Limb (tissue), 2 donors: Measurements from ENCODE around the gene BBX.

Experiments used
- DNase-seq, 2 donors: peaks; one replicate each; pipeline ENCODE4 v3.0.0-alpha.2; 2016; ENCODE audit errors: extremely low spot score in 2 of 2

Gene BBX

DNA sequence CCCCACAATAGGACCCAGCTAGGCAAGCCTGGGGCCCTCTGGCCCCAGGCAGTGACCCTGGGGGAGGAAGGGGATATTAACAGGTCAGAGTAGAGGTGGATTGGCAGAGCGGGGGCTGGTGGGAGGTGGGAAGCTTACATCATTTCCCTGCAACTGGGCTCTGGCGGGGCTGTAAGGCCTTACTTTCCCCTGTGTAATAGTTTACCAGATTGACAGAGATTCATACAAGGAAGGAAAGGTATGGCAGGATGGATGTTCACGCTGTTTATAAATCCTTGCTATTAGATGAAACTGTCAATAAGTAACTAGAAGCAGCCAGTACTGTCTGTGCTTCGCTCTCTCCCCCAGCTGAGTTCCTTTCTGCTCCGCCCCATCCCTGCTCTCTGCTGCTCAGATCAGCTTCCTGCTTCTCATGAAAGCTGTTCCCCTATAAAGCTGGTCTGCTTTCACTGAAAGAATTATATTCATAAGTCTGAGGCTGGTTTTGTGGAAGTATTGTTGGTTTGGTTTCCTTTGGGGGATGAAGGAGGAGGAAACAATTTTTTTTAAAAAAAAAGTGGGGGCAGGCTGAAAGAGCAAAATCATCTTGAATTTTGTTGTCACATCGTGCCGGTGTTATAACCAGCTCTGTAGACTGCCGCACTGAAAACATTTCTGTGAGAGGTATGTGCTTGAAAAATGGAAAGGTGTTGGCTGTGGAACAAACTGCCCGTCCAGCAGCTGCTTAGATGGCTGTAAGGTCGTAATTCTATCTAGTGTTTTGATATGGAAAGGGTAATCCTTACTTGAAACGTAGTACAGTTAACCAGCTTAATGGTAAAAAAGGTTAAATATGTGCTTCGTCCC, 76.4 kb downstream of the BBX start:
- peak; percentile 44 to 65 for DNase-seq

DNA sequence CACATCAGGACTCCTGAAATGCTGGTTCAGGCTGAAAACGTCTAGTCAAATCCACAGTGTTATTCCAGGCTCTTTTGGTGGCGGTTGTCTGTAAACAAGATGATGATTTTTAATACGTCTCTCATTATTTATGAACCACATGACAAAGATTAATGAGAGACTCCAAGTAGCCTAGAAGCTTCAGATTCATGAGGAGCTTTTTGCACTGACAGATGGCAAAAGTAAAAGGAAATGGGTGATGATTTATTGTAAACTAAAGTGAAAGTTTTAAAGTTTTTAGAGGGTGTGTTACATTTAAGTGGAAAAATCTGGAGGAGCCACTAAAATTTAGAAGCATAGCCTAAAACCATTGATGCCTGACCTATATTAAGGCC, 77.0 kb downstream of the BBX start:
- DNase-seq, result peak in 1 of 2 donors; percentile 16

DNA sequence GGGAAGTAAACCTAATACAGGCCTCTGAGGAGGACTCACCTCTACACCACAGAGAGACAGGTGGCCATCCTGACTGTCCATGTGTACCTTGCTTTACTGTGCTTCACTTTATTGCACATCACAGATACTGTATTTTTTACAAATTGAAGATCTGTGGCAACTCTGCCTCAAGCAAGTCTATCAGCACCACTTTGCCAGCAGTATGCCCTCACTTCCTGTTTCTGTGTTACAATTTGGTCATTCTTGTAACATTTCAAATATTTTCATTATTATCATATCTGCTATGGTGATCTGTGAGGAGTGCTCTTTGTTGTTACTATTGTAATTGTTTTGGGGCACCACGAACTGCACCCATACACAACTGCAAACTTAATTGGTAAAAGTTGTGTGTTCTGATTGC, 78.0 kb downstream of the BBX start:
- no peak for DNase-seq

DNA sequence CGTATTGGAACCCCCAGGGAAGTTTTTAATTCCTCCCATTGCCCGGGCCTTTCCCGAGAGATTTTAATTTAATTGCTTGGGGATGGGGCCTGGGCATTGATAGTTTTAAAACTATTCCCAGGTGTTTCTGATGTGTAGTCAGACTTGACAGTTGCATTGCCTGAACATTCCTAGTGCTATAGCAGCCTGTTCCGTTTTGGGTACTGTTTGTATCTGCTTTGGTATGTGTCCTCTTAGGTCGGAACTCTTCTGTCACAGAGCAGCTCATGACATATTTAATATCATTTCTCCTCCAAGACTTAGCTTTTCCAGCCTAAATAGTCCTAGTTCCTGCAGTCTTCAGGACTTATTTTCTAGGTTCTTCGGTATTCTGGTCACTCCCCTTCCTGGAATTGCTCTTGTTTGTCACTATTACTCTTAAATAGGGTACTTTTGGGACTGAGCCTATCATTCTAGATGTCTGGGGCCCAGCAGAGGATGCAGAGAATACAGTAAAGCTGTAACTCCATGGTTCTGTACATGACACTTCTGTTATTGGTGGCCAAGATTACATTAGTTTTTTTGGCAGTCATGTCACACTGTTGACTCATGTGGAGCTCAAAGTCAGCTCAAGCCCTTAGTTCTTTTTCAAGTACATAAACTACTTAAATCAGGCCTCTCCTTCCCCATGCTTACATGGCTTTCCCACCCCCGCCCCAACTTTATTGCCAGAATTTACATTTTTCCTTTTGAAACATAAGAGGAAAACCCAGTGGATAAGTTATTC, 81.5 kb downstream of the BBX start:
- DNase-seq, result peak in 1 of 2 donors; percentile 6

DNA sequence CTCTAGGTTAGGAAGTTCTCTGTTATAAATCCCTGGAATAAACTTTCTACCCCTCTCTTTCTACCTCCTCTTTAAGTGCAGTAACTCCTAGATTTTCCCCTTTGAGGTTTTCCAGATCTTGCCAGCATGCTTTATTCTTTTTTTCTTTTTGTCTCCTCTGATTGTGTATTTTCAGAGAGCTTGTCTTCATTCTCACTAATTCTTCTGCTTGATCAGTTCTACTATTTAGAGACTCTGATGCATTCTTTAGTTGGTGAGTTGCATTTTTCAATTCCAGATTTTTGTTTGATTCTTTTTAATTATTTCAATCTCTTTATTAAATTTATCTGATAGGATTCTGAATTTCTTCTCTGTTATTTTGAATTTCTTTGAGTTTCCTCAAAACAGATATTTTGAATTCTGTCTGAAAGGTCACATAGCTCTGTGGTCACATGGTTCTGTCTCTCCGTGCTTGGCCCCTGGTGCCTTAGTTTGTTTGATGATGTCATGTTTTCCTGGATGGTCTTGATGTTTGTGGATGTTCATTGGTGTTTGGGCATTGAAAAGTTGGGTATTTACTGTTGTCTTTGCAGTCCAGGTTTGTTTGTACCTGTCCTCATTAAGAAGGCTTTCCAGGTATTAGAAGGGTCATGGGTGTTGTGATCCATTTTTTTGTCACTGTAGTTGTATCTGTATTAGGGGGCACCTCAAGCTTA, 89.2 kb downstream of the BBX start:
- DNase-seq, result no peak

DNA sequence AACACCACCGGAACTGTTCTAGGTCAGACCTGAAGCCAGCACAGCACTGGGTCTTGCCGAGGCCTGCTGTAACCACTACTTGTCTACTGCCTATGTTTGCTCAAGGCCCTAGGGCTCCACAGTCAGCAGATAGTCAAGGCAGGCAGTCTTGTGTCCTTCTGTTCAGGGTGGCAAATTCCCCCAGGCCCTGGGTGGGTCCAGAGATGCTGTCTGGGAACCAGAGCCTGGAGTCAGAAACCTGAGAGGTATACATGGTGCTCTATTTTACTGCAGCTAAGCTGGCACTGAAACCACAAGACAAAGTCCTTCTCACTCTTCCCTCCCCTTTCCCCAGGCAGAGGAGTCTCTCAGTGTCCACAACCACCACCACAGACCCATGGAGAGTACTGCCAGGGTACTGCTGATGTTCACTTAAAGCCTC, 89.9 kb downstream of the BBX start:
- DNase-seq, result no peak

DNA sequence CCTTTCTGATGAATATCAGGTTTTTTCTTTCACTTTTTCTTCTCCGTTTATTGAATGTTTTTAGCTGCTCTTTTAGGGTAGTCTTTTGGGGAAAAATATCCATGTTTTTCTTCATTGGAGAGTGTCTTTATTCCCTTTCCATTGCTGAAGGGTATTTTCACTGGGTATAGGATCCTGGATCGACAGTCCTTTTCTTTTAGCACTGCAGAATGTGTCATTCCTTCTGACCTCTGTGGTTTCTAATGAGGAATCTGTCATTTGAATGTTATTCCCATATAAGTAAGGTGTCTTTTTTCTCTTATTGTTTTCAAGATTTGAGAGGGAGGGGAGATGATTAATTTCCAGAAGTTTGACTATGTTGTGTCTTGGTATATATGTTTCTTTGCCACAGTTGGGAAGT, 96.8 kb downstream of the BBX start:
- no peak for DNase-seq

DNA sequence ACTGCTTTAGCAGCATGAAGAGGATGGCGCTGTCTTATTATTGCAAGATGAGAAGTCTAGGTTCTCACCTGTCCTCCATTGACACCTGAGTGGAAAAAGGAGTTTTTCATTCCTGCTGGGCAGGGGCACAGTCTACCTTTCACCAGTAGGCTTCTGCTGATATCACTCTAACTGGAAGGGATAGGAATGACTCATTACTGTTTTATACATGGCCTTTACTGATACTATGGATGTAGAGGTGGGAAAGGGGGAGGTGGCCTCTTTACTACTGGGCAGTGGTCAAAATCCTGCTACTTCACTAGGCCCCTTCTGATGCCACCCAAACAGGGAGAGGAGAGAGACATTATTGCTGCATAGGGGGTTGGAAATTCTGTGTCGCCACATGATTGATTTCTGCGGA, 97.8 kb downstream of the BBX start:
- DNase-seq, result no peak

DNA sequence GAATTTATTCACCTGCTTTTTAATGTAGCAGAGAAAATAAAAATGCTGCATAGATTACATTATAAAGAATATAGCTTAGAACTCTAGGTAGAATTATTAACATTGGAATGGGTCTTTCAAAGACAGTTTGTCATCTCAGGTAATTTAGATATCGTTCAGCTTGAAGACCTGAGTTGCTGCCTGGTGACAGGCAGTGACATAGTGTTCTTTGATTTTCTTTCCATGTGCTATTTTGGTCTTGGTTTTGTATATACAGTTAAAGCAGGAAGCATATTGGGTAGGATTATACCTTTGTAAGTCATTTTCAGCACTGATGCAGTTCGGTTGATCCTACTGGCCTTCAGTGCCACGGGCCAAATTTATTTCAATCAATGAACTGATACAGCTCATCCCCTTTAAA, 98.7 kb downstream of the BBX start:
- DNase-seq, result no peak

DNA sequence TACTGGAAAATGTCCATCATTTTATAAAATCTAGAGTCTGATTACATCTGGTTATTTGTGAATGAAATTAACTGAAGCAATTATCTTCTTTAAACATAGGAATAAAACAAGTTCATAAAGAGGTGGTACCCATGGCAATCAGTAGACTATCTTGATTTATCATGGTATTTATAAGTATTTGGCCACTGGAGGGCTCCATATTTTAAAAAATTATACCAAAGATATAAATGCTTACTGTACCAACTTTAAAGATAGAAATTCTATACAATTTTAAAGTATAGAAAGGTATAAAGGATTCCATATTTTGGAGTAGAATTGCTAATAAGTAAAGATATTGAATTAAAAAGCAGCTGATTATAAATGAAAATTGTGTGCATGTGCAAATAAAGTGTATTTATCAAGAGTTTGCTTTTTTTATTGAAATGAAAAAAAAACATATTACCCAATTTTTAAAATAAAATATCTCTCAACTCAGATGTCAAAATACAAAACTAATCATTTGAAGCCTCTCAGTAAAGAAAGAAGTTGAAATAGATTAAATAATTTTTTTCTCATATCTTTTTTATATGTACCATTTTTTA, 105.3 kb downstream of the BBX start:
- no peak for DNase-seq

DNA sequence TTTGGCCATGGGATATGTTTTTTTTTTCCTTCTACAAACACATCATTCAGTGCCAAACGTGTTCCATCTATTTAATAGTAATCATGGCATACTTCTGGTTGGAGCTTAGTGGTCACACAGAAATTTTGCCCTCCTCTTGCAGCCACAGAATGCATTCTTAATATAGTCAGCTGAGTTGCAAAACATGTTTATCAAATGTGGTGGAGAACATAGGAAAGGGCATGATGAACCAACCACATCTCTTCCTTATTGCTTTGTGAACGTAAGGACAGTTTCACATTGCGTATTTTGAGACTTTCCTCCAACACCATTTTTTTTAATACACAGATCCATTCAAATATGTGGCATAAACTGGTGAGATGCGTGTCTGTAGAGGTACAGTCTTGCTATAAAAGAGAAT, 106.8 kb downstream of the BBX start:
- DNase-seq, result no peak

DNA sequence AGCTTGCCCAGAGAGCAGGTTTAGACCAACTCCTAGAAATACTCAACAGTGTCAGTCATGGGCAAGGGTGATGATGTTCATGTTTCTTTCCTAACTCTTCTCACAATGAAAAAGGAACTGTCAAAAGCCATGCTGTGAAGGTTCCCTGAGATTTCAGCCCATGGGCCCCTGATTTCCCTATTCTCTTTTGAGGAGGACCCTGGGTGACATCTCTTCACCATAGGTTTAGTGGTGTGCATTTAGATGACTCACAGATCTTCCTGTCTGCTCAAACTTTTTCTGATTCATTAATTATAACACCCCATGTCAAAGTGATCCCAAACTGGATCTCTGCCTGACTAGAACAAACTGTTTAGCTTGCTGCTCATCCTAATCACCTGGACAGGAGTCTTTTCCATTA, 108.0 kb downstream of the BBX start:
- no peak for DNase-seq

DNA sequence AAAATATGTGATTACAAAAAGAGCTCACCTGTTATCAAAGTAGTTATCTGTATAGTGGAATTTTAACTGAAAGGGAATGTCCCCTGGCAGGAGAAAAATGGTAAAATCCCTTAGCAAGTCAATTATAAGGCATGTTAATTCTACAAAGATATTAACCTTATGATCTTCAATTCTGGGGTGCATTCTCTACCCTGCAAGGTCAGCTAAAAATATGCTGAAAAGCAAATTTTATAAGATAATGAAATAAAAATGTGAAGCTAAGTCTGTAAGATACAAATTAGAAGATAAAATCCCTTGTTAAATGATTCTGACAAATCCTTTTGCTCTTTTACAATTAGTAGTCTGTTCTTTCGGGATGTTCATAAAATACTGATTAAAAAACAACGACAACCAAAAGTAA, 109.8 kb downstream of the BBX start:
- DNase-seq, result no peak

DNA sequence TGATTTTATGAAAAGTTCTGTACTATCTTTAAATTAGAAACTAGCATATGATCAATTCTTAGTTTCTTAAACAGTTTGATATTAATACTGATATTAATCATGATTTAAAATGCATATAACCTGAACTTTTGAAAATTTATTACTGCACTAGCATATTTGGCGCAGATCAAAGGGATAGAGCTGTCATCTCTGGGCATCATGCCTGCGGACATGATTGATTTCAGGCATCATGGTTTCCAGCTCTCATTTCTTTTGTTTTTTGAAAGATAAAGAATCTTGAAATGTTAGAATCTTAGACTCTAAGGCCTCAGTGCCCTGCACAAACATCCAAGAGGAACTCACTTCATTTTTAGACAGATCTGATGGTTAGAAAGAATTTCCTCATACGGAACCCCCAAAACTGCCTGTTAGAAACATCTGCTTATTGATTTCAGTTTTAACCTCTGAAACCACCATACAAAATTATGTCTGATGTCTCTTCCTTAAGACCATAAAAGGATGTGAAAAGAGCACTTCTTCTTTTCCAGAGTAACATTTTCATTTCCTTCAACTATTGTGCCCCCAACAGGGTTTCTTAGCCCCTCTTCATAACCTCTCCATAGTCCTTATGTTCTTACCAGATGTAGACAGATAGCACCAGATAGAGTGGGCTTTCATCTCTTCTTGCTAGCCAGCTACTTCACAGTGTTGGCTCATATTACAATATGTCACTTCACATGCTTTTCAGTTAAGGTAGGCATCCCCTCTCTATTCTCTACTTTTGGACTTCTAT, 110.8 kb downstream of the BBX start:
- no peak for DNase-seq

DNA sequence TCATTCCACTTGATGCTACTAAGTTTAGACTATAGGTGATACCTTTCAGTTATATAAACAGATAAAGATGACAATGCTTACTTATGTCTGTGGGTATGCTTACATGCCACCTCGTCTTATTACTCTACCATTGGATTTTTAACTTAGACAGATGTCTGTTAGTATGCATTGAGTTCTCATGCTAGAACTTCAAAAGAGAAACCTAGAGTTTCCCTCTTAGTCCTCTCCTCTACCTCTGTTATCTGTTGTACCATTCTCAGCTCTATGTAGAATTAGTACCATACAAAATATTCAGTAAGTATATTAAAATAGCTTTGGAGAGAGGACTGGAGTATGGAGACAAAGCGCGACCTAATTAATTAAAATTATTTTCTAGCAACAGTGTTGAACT, 111.3 kb downstream of the BBX start:
- DNase-seq, result no peak

DNA sequence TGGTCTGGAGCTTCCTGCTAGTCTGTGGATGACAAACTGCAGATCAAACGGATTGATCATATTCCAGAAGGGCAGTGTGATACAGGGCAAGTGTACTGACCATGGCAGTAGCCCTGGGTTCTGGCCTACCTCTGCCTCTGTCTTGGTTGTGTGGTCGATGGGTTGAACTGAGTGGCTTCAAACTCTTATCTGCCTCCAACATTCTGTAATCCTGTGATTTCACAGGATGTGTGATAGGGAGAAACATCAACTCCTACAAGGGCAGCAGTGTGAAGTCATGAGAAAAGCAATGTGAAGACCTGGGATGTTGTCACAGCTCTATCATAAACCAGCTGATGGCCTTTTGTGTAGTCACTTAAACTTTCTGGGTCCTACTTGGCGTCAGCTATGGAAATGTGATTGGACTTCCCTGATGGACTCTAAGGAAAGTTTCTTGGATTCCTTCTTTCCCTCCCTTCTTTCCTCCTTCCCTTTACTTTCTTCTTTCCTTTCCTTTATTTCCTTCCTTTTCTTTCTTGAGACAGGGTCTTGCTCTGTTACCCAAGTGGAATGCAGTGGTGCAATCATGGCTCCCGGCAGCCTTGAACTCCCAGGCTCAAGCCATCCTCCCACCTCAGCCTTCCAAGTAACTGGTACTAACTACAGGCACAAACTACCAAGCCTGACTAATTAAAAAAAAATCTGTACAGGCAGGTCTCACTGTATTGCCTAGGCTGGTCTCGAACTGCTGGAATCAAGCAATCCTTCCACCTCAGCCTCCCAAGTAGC, 114.8 kb downstream of the BBX start:
- DNase-seq, result no peak

DNA sequence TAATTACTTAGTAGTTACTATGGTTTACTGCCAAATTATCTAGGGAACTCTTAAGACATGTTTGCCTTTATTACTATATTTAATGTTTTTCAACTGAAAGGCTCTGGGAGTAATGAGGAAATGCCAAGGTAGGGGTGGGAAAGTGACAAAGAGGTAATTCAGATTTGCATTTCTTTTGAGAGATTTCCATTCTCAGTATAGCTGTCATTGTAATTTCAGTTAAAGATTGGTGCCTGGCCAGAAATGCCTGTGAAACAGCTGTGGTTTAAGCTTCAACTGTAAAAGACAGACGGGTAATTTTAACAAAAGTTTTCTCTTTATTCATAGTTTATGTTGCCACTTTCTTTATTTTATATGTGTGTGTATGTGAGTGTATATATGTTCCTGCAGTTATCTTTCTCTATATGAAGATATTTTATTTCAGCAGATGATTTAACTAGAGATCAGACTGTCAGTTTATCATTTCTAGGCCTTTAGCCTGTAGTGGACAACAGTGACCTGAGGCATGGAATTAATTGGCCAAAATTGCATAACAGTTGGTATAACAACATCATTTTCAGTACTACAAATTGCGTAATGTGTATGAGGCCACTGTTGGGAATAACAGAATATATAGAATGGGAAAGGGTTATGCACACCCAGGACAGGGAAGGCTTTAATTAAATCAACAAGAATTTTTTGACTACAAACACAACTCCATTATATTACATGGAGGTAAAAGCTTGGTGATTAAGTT, 119.0 kb downstream of the BBX start:
- DNase-seq, result peak in 1 of 2 donors; percentile 21

DNA sequence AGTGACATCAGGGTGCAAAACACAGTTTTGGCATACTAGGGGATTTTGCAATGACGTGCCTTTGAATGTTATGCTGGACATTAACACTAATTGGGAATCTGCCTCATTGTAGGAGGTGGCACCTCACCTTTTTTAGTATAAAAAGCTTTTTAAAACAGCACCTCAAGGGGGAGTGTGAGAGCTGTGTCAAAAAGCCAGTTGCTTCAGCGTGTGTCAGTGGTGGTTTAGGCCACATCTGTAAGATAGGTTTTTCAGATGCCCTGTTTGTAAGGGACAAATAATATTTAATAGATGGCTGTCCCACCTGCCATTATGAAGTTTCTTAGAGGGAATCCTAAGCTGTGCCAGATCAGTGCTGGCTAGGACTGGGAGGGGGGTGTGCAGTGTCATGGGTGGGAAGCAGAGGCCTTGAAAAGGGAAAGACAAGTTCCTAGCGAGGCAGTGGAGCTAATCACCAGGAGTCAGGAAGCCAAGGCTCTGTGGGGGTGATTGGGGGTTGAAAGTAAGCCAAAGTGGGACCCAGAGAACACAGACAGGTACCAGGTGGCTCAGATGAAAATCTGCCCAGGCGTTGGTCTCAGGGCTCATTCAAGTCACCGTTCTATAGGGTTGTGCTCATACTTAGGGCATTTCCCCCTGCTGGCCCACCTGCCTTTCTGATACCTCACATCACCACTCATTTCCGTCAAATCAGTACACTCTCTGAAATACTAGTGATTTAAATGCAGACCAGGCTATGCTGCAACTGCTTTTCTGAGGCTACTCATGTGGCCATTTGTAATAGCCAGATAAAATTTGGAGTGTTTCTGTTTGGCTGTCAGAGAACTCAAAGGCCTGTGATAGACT, 120.5 kb downstream of the BBX start:
- DNase-seq, result no peak

DNA sequence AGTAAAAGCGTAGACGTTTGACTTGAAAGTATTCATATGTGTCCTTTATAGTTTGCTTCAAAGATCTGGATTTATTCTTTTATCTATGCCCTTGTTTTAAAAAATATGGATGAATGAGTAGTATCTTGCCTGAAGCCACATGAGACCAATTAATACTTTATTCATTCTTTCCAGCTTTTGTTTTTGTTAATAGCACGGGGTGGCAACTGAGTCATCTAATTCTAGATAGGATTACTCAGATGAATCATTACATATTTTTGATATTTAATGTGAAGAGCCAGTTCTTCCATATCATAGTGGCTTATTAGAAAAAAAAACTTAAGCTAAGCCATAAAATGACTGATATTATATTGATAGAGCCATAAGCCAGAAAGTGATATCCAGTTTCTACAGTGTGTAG, 121.9 kb downstream of the BBX start:
- DNase-seq, result no peak
